Sigmoid colon (tissue), 7 donors: Measurements from ENCODE around the gene LRRC74B. TPM values are rescaled to one million over a fixed set of nuclear protein-coding genes. Genes with fewer than 3 reads are reported as not detected.
"Not testable (repeated sequence)": the region's sequence is repeated elsewhere in the genome, so short reads cannot be mapped to it uniquely, and the experiment has no call there.

Experiments
- DNase-seq: peaks from one replicate; pipeline ENCODE4 v3.0.0-alpha.2; 2019
- H3K27ac ChIP-seq, 4 donors: fragments of 200-600 bp; sonication (generic); one replicate each; pipeline ENCODE4 v1.5.1; 2016 to 2019; ENCODE audit warnings: mild to moderate bottlenecking in 1 of 4
- H3K27me3 ChIP-seq, 3 donors: fragments of 200-600 bp; sonication (generic); one replicate each; pipeline ENCODE4 v1.5.1; 2019; ENCODE audit warnings: mild to moderate bottlenecking in 1 of 3
- H3K36me3 ChIP-seq, 4 donors: fragments of 200-600 bp; sonication (generic); one replicate each; pipeline ENCODE4 v1.5.1; 2016 to 2019
- H3K4me1 ChIP-seq, 4 donors: fragments of 200-600 bp; sonication (generic); one replicate each; pipeline ENCODE4 v1.5.1; 2017 to 2019
- H3K4me3 ChIP-seq, 4 donors: fragments of 200-600 bp; sonication (generic); one replicate each; pipeline ENCODE4 v1.5.1; 2017 to 2019; ENCODE audit warnings: mild to moderate bottlenecking in 2 of 4, moderate library complexity in 1 of 4
- H3K9me3 ChIP-seq, 4 donors: fragments of 200-600 bp in 3 of 4; sonication (generic) in 3 of 4; one replicate each; pipeline versions ENCODE4 v1.5.1 to v1.6.1; 2013 to 2019
- EP300 ChIP-seq, 4 donors: sonication (generic); formaldehyde crosslinking; IDR thresholded peaks; one replicate each; pipeline ENCODE4 v1.6.1; 2017; ENCODE audit warnings: antibody characterized with exemption in 4 of 4
- POLR2A ChIP-seq, 2 donors: fragments of 450-650 bp; IDR thresholded peaks; one replicate each; pipeline ENCODE4 v1.6.1; 2016; ENCODE audit warnings: antibody characterized with exemption in 2 of 2, mild to moderate bottlenecking in 2 of 2, moderate library complexity in 2 of 2
- POLR2AphosphoS5 ChIP-seq, 4 donors: sonication (generic); formaldehyde crosslinking; IDR thresholded peaks; one replicate each; pipeline ENCODE4 v1.6.1; 2017; ENCODE audit warnings: antibody characterized with exemption in 4 of 4
- WGBS, 2 donors: extraction: QIAGEN DNeasy Blood & Tissue Kit; methylation state at CpG; one replicate each; pipeline ENCODE4 v1.1.7; 2013; 5-methylcytosine and 5-hydroxymethylcytosine counted together
- intact Hi-C: fragments of 100-400 bp; cut with DNase I; formaldehyde crosslinking; loops from one replicate; pipeline ENCODE4 v1.15.1; 2023
- polyA plus RNA-seq, 3 donors: library from polyadenylated mRNA; stranded (reverse); fragments of 200-250 nt; gene quantifications; one replicate each; pipeline ENCODE4 v1.2.3, GENCODE V29; 2013
- total RNA-seq, 4 donors: library from RNA; depleted of rRNA; stranded (reverse); fragments of >200 nt; gene quantifications; one replicate each; pipeline ENCODE4 v1.1.0, GENCODE V29; 2016
- TF ChIP-seq, protein P1 (sequence below), 4 experiments: fragments of 450-650 bp in 3 of 4; fragments of 200-600 bp in 1 of 4; IDR thresholded peaks; one replicate each; pipeline ENCODE4 v1.5.1; 2016 to 2019; ENCODE audit warnings: antibody characterized with exemption in 4 of 4, mild to moderate bottlenecking in 3 of 4, moderate library complexity in 2 of 4
- donor health status: healthy with polysubstance abuse.
- donor health status: Bipolar disorder and iron deficiency.
- donor health status: healthy.

Gene LRRC74B
- total and polyA plus RNA-seq, 7 donors = under 0.01 to 0.06 TPM; not detected in 5

DNA sequence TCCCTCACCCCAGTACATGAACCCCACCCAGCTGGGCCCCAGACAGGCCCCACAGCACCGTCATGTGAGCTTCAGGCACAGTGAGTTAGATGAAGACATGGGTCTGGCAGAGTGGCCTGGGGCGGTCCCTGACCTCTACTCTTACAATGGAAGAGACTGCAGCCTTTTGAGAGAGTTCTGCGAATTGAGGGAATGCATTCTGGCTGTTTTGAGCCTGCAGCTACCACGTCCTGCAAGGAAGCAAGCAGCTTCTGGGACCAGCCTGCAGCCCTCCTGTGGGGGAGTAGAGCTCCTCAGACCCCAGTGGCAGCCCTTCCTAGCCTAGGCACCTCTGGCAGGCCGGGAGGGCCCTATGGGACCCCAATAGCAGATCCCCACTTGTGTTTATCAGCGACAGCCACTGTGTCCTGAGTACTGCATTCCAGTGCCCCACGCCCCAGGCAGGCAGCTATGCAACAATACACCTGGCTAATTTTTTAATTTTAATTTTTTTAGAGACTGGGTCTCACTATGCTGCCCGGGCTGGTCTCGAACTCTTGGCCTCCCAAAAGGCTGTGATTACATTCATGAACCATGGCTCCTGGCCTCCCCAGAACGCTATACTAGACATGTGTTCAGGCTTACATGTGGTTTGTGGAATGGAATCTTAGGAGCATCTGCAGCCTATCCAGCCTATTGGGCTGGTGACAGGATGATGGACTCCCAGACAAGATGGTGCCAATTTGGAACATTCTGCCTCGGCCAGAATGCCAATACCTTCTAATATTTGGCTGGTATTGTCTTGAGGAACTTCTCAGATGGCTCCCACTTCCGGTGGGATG, 12.7 kb upstream of the LRRC74B start:
- H3K27me3 ChIP-seq = peaks cover 4 to 41% (median 31%) of the 10 kb centered on the region in 3 donors
- no peak for DNase-seq
- whole genome bisulfite sequencing, 2 donors = 85 to 87% methylated on average over 12 of the region's 12 CpGs
- TF ChIP-seq POLR2A (IDR thresholded peaks at IDR 0.05) = no peak
- H3K9me3 ChIP-seq = no peaks in the 10 kb centered on the region
- H3K36me3 ChIP-seq = no peaks in the 10 kb centered on the region
- H3K4me1 ChIP-seq = peaks cover 0 to 22% (median 10%) of the 10 kb centered on the region in 4 donors
- no peak overlapping the region for H3K27ac ChIP-seq
- no peak overlapping the region for H3K4me3 ChIP-seq
- intact Hi-C loops = no loop called here

DNA sequence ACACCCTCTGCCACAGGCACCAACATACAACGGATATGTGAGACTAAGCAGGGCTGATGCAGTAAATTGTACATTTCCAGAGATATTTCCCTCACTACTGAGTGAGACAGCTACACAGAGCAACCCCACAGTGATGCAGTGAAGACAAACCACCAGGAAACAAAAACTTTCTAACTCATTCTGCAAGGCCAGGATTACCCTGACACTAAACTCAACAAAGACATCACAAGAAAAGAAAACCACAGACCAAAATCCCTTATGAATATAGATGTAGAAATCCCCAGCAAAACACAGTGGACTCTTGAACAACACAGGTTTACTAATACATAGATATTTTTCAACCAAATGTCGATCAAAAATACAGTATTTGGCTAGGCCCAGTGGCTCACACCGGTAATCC, 11.9 kb upstream of the LRRC74B start:
- intact Hi-C loops = no loop called here
- no peaks in the 10 kb centered on the region for H3K9me3 ChIP-seq
- no peak overlapping the region for H3K27ac ChIP-seq
- peaks cover 0 to 26% (median 10%) of the 10 kb centered on the region in 4 donors for H3K4me1 ChIP-seq
- peaks cover 4 to 40% (median 31%) of the 10 kb centered on the region in 3 donors for H3K27me3 ChIP-seq
- no peak for TF ChIP-seq EP300 (IDR thresholded peaks at IDR 0.05)
- no peak for TF ChIP-seq POLR2AphosphoS5 (IDR thresholded peaks at IDR 0.05)
- no peak for TF ChIP-seq POLR2A (IDR thresholded peaks at IDR 0.05)
- TF ChIP-seq, protein P1, sequence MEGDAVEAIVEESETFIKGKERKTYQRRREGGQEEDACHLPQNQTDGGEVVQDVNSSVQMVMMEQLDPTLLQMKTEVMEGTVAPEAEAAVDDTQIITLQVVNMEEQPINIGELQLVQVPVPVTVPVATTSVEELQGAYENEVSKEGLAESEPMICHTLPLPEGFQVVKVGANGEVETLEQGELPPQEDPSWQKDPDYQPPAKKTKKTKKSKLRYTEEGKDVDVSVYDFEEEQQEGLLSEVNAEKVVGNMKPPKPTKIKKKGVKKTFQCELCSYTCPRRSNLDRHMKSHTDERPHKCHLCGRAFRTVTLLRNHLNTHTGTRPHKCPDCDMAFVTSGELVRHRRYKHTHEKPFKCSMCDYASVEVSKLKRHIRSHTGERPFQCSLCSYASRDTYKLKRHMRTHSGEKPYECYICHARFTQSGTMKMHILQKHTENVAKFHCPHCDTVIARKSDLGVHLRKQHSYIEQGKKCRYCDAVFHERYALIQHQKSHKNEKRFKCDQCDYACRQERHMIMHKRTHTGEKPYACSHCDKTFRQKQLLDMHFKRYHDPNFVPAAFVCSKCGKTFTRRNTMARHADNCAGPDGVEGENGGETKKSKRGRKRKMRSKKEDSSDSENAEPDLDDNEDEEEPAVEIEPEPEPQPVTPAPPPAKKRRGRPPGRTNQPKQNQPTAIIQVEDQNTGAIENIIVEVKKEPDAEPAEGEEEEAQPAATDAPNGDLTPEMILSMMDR (IDR thresholded peaks at IDR 0.05) = no peak
- H3K36me3 ChIP-seq = no peaks in the 10 kb centered on the region
- no peak for DNase-seq
- 73 to 83% methylated on average over 3 of the region's 3 CpGs for WGBS, 2 donors
- no peak overlapping the region for H3K4me3 ChIP-seq

DNA sequence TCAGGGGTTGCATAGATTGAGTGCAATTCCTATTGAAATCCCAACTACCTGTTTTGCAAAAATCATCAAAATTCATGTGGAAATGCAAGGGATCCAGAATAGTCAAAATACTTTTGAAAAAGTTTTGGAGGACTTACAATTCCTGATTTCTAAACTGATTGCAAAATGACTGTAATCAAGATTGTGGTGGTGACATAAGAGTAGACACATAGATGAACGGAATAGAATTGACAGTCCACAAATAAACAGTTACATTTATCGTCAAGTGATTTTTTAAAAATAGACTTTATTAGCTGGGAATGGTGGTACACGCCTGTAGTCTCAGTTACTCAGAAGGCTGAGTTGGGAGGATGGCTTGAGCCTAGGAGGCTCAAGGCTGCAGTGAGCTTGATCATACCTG, 10.8 kb upstream of the LRRC74B start:
- intact Hi-C loops = no loop called here
- H3K4me1 ChIP-seq = peaks cover 0 to 26% (median 10%) of the 10 kb centered on the region in 4 donors
- no peak for DNase-seq
- 87 to 88% methylated on average over 3 of the region's 3 CpGs for WGBS, 2 donors
- TF ChIP-seq EP300 (IDR thresholded peaks at IDR 0.05) (no peak), POLR2A (IDR thresholded peaks at IDR 0.05) (no peak), POLR2AphosphoS5 (IDR thresholded peaks at IDR 0.05) (no peak)
- TF ChIP-seq, protein P1 (IDR thresholded peaks at IDR 0.05) = no peak
- H3K36me3 ChIP-seq = no peaks in the 10 kb centered on the region
- H3K27ac ChIP-seq = no peak overlapping the region
- H3K4me3 ChIP-seq = no peak overlapping the region
- H3K9me3 ChIP-seq = no peaks in the 10 kb centered on the region
- peaks cover 4 to 30% (median 26%) of the 10 kb centered on the region in 3 donors for H3K27me3 ChIP-seq

DNA sequence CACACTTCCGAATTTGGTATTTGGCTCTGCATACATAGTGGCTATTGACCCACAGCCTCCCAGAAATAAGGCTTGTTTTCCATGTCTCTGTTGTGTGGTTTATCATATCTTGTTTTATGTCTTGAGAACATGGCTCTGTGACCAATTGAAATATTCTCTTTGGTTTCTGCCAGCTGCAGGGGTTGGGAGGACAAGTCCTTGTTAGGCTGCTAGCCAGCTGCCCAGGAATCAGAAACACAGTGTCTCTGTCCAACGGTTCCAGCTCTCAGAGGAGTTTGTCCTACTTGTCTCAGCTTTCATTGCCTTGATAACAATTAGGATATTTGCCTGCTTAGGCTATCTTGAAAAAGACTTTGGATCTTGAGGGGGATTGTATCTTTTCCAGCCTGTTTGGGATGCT, 7.3 kb upstream of the LRRC74B start:
- H3K4me3 ChIP-seq = no peak overlapping the region
- no peaks in the 10 kb centered on the region for H3K27me3 ChIP-seq
- H3K27ac ChIP-seq = peak overlapping the region in 3 of 4 donors; percentile 39 to 48 (median 40)
- WGBS, 2 donors = 45 to 61% methylated on average over 2 of the region's 2 CpGs
- DNase-seq = no peak
- H3K4me1 ChIP-seq = peaks cover 0 to 12% (median 0%) of the 10 kb centered on the region in 4 donors
- no peaks in the 10 kb centered on the region for H3K9me3 ChIP-seq
- no peaks in the 10 kb centered on the region for H3K36me3 ChIP-seq
- no peak for TF ChIP-seq POLR2A (IDR thresholded peaks at IDR 0.05)
- TF ChIP-seq, protein P1 (IDR thresholded peaks at IDR 0.05) = no peak
- no peak for TF ChIP-seq POLR2AphosphoS5 (IDR thresholded peaks at IDR 0.05)
- no peak for TF ChIP-seq EP300 (IDR thresholded peaks at IDR 0.05)
- intact Hi-C loops = no loop called here

DNA sequence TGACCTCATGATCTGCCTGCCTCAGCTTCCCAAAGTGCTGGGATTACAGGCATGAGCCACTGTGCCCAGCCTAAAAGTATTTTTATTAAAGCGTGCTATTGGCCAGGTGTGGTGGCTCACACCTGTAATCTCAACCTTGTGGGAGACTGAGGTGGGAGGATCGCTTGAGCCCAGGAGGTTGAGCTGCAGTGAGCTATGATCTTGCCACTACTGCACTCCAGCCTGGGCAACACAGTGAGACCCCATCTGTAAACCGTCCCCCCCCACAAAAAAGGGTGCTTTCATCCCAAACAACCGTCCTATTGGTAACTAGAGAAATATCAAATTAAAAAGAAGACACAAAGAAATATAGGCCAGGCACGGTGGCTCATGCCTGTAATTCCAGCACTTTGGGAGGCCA, 6.6 kb upstream of the LRRC74B start:
- H3K9me3 ChIP-seq, intact Hi-C loops, H3K27me3 ChIP-seq, H3K4me3 ChIP-seq, H3K27ac ChIP-seq, H3K36me3 ChIP-seq, DNase-seq: not testable (repeated sequence)
- 90 to 93% methylated on average over 5 of the region's 5 CpGs for WGBS, 2 donors
- H3K4me1 ChIP-seq = peaks cover 0 to 12% (median 3%) of the 10 kb centered on the region in 4 donors
